HG03175 (cell line): ENCODE data around the gene SASH1.
A peak's percentile ranks its signal among the peaks of the same experiment; 100 is the strongest.

Experiments used
- ATAC-seq: cut with Tn5 transposase; IDR thresholded peaks from one replicate; pipeline ENCODE4 v1.9.1; 2021; ENCODE audit warnings: mild to moderate bottlenecking, moderate library complexity; ENCODE audit not compliant: unreplicated experiment

Gene SASH1

DNA sequence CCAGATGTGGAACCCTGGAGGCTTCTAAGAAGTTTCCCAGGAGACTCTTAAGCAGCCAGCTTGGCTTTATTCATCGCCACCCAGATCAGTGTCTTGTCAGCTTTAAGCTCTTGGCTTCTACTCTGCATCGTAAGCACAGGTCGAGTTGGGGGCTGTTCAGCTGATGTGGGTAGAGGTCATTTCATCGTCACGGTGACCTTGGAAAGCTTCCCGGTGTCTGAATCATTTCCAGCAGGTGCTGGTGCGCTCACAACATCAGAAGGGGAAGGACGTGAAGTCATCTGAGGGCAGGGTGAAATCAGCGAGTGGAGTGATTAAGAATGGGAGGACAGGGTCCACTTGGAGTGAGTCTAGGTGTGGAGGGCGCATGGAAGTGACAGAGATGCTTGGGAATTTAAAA is 112.6 kb downstream of the SASH1 start:
- no peak for ATAC-seq

DNA sequence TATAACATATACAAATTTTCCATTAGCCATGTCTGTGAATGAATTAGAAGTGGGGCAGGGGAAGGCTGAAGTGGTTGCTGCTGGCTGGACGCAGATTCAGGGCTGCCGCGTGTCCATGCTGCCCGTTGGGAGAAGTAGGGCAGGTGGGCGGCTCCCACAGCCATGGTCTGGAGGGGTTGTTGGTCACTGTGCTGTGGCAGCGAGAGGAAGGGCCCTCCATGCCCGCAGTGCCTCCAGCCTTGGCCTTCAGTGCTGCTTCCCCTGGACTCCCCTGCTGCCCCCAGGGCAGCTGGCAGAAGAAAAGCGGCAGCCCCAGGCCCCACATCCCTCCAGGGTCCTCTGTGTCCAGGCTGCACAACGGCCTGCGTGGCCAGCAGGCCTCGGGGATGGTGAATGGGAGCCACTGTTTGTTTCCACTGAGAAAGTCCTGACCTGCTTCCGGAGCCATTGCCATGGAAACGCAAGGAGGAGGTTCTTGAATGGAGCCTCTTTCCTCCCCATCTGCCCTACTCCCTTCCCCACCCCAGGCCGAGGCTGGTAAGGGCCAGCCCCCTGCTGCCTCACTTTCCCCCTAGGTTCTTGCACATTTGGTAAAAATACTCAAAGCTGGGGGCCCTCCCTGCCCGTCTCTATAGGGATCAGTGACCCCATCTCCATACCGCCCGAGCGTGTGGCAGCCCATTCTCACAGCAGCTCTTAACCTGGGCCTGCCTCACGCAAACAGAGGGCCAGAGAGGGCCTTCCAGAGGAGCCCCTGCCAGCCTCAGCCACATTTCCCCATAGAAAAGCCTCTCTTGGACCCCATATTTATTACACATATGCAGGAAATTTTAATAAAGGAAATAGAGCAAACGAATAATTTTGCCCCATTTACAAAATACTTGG is 113.3 kb downstream of the SASH1 start:
- ATAC-seq = no peak

DNA sequence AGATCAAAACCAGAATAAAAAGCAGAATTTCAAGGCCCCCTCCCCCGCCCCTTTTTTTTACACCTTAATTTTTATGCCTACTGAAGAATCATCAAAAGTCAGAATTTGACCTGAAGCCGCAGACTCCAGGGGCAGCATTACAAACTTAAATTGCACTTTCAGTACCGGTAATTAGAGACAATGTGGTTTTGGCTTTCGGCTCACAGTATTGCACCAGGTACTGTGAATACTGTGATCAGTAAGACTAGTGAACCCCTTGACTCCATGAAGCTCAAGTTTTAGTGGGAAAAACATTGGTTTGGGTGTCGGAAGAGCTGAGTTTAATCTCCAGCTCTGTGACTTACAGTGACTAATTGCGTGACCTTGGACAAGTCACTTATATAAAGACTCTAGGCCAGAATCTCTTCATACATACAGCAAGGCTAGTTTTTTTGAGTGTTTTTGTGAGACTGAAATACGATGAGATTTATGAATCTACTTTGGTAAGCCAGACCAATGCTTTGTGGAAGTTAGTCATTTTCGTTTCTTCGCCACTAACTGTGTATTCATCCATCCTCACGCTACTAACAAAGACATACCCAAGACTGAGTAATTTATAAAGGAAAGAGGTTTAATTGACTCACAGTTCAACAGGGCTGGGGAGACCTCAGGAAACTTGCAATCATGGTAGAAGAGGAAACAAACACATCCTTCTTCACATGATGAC is 114.7 kb downstream of the SASH1 start:
- no peak for ATAC-seq

DNA sequence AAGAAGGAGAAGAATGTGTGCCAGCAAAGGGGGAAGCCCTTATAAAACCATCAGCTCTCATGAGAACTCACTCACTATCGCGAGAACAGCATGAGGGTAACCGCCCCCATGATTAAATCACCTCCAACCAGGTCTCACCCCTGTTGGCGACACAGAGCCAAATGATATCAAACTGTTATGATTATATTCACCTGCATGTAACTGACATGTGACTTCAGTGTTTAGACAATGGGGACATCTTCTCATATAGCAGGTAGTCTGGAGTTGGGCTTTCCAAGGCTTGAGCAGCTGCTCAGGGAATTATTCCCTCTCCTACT is 115.2 kb downstream of the SASH1 start:
- ATAC-seq = no peak

DNA sequence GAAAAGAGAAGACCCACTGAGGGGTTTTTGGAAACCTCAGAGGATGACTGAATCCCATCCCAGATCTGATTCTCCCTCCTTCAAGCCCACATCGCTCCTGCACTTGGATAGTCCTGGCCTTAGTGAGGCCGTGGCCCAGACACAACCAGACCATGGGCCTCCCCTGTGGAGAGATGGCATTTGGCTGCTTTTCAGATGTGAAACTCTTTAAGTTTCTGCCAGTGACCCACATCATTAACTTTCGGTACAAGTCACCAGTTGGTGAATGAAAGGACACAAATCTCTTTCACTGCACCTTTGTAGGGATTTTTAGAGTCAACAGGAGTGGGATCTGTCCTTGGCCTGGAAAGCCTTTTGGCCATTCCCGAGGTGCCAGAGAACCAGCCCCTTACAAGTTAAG is 116.6 kb downstream of the SASH1 start:
- no peak for ATAC-seq

DNA sequence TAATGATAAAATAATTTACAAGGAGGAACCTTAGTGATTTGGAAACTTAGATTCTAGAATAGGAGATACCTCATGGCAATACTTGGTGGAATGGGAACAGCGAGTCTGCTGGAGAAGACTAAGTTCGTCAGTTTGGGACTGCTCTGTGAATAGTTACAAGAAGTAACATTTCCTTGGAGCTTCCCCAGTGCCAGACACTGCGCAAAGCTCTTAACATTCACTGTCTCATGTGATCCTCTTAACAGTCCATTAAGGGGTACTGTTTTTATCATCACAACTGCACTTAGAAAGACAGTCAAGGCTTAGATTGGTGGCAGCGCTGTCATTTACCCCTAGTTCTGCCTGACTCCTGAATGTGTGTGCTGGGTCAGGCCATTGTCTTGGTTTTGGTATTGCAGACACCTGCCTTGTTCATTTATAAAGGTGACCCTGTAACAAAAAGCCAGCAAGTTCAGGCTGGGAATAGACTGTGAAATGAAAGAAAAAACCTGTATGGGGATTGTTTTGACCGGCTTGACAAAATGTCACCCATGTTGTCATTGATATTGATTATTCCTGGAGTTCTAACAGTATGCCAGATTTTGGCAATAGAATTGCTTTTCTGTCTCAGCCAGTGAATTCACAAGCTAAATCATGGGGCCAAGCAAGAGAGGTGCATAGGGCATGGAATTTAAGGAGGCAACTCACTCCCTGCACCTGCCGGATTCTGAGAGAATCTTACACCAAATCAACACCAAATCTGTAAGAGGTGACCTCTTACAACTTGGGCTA is 118.4 kb downstream of the SASH1 start:
- no peak for ATAC-seq

DNA sequence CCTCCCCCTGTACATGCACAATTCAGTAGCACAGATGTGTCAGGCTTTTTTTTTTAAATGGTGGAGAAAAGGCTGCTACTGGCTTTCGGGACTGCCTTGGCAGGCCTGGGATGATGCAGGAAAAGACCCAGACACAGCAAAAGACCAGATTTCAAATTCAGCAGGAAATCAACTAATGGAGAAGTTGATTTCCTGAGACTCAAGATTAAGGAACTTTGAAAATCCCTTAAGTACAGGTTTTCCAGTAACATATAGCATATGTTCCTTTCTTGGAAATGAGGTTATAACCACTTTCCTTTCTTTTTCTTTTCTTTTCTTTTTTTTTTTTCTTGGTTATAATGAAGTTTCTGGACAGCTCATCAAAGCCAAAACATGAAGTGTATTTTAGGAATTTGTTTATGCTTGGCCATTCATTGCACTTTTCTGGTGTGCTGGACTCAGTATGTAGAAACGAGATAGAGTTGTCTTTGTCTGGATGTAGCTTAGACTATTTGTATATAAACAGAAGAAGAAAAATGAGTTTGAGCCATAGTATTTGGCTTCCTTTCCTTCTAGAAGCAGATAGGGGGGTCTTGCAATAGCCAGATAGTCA is 119.4 kb downstream of the SASH1 start:
- ATAC-seq = no peak

DNA sequence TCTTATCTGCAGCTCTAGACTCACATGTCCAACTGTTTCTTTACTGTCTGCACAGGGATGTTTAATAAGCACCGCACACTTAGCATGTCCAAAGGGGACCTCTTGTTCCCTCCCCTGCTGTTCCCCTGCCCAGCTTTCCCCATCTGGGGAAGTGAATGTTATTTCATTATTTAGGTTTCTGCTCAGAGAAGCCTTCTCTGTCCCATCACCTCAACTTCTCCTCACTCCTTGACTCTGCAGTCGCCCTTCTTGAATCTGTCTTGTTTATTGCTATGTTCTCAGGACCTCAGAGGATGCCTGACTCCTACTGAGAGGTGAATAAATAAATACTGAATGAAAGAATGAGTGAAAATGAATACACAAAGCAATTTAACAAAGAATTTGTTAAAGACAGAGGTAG is 121.0 kb downstream of the SASH1 start:
- no peak for ATAC-seq

DNA sequence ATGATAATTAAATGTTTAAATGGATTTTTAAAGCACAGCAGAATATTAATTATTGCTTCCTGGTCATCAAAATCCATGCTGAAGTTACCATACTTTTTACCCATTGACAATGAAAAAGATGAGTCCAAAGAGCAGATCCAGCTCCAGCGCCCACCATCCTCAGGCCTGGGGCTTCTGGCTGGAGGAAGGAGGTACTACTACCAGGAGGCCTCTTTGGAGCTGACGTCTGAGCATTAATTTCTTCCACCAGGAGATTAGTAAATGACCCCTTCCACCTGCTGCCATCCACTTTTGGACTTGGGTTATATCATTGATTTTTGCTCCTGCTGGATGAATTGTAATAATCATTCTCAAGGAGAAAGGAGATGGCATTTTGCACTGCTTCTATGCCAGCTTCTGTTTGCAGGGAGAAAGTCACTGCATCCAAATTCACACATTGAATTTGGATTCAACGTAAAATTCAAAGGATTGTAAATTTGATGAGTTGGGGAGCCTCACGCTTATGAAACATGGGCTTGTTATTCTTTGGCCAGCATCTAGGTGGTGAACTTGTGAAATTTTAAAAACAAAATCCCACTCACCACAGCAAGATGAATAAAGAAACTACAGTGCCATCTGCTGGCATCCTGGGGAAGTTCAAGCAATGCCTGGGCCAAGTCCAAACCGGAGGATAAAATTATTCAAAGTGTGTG is 121.8 kb downstream of the SASH1 start:
- peak; percentile 88 for ATAC-seq

DNA sequence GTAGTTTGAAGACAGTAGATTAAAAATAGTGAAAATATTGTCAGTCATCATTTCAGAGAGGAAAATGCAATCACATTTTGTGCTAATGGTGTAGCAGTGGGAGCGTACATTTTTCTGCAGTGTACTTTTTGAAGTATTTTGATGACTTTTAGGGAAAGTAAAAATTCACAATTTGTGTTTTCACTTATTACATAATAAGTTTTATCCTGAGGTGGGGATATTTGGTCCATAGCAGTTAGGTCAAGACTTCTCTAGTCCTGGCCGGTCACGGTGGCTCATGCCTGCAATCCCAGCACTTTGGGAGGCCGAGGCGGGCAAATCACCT is 122.3 kb downstream of the SASH1 start:
- no peak for ATAC-seq

DNA sequence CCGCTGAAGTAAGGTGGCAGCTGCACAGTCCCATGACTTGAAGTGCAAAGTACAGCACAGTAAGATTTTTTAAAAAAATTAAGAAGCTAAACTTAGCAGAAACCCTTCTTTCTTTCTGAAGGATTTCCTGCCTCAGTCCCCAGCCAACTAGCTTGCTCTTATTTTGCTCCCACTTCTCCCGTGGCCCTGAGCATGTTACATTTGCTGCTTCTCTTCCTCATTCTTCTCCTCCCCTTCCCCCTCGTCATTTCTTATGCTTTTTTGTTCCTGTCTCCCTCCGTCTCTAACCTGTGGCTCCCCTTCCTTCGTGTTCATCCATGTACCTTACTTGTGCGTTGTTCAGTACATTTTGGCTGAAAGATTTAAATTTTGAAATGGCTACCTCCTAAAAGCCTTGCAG is 123.0 kb downstream of the SASH1 start:
- ATAC-seq = no peak

DNA sequence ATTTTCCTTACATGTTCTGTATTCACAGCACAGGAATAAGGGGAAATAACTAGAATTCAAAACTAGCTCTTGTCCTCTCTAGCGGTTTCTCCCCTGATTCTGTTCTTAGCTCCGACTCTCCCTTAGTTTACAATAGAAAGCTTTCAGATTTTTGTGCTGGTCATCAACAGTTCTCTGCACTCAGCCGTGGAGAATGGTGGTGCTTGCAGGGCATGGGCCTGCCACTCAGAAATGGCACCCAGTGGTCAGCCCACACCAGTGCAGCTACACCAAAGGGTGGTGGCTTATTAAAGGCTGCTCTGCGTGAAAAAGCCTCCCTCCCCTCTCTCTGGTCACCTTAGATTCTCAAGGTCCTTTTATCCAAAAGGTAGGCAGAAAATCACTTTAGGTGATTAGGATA is 123.5 kb downstream of the SASH1 start:
- ATAC-seq = no peak

DNA sequence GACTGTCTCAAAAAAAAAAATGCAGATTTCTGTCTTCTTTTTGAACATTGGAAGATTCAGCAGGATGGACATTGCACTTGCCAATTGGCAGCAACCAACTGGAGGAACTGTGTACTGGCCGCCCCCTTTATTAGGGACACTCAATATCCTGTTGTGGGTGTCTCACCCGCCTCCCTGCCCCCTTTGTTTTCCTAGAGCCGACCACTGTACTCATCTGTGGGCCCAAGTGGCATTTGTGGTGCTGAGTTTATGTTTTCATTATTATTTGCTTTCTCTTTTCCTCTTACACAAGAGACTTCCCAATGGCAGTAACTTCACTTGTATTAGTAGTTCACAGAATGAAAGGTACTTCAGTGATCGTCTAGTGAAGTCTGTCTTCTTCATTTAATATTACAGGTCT is 125.3 kb downstream of the SASH1 start:
- ATAC-seq = no peak

DNA sequence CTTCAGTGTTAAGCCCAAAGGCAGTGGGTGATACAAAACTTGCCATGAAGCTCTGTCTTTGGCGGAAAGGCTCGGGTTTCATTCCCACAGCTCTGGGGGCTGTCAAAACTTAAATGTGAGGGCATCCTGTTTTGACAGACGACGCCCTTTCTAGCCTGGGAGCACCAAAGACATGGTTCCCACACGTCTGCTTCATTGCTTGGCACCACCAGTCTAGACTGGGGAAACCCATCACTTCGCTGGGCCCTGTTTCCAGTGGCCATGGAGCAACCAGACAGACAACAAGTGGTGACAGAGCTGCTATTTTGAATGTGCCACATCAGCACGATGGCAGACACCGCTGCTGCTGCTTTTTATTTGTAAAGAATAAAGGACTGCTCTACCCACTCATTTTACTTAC is 127.5 kb downstream of the SASH1 start:
- no peak for ATAC-seq

DNA sequence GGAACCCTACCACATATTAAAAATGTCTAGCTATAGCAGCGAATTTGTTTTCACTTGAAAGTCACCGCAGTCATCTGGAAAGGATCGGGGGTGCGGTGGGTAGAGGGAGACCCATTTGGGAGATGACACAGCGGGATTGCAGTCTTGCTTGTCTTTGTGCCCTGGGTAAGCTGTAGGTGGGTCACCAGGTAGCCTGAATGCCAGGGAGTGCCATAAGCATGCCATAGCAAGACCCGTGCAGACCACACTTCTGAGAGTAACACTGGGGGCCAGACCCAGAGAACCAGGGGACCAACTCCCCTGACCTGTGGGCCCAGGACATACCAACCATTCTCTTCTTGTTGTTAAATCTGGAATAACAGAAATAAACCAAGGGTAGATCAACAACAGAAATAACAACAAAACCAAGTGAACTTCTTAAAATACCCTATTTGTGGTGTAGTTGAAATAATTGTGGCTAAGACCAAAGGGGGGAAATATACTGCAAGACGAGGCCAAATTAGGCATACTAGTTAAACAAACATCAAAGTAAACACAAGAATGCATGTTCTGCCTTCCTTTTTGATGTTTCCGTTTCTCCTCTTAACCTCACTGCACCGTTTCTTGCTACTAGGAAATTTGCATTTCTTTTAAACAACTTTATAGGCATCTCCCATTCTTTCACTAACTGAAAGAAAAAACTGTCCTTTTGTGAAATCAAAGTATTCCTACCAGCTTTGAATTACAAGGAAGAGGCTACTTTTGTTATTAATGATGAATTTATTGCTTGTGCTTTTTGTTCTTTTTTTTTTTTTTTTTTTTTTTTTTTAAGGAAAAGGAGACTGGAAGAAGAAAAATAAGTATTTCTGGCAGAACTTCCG is 128.2 kb downstream of the SASH1 start:
- ATAC-seq = no peak

DNA sequence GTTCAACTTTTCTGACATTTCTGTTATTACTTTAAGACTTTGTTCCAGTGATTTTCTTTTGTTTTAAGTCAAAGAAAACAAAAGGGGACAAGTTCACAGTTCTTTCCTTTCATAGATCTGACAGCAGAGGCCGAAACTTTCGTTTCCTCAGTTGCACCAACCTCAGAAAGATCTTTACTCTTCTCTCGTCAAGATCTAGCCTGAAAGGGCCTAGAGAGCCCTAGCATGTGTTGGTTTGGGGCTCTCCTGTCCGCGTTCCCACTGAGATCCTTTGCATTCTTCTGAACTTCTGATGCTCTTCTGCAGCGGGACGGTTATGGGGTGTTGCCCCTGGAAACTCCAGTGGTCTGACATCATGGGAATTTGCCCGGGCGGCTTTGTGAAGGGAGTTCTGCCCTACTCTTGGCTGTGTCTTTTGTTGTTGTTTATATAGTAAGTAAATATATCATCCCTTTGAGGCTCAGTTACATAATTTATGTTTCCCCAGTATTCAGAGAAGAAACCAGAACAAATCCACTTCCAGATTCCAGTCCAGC is 129.1 kb downstream of the SASH1 start:
- no peak for ATAC-seq

DNA sequence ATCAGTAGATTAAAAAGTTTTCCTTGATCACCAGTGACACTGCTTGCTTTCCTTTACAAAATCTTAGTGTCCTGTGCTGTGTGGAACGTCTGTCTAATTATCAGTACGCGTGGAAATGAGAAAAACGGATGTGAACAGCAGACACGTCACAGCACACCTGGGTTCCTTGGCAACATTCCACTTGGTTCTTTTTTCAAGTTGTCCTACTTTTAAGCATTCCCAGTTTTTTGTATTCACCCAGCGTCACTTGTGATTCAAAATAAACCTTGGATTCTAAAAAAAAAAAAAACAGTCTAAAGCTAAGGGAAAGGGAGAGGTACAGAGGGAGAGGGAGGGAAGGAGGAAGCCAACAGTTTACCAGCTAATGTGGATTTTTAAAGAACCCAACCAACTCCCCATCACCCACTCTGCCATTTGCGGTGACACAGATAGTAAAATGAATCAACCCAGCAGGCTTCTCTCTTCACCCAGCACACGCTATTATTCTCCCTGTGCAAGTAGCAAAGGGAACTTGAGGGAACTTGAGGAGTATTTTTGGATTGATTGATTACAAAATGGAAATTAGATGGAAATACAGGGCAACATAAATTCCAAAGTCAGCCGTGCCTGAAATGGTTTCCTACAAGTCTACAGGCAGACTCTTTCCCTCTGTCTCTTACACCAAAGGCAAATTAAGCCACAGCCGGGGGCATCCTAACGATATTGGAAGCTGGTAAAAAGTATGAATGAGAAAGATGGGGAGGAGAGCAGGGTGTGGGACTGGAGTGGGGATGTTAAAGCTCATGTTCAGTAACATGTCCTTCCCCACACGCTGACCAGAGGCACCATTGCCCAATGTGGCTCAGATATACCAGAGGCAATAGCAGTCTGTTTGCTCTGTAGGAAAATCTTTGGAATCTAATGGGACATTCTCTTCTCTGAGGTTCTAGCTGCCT is 129.8 kb downstream of the SASH1 start:
- ATAC-seq = no peak

DNA sequence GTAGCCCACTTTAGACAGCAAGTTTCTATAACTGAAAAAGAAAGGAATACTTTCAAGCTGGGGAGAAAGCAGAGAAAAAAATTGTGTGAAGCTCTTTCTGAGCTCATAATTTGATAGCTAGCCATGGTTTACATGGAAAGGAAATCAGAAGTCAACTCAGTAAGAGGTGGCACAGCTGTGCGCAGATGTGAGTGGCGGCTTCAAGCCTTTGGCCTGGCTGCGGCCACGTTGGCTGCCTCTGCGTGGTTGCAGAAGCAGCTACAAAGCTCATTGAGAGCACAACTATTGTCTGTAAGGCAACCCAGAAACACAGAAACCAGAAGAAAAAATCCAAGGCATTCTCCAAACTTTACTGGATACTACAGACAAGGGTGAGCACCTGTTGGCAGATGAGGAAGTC is 136.9 kb downstream of the SASH1 start:
- no peak for ATAC-seq

DNA sequence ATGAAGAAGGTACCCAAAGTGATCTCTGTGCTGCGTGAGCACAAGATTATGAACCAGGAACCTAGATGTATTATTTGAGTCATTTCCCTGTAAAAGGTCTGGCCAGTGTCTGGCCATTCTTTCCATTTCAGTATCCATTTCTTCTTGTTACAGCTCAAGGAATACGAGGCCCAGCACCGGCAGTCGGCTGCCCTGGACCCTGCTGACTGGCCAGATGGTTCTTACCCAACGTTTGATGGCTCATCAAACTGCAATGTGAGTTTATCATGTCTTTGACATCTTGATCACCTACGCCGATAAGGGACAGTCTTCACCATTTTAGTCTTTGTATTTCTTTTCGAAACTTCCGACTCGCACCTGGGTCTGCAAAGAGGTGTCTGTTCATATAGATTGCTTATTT is 144.8 kb downstream of the SASH1 start:
- ATAC-seq = no peak
